Epithelial cell of esophagus (primary cell): ENCODE measurements around the gene ETV6.

Source experiments
- DNase-seq: peaks from one replicate; pipeline ENCODE4 v3.0.0; 2010; ENCODE audit warnings: low read depth
- H3K4me3 ChIP-seq: 2 replicates; pipeline ENCODE4 v1.5.1; 2011; ENCODE audit warnings: mild to moderate bottlenecking, low read length, control low read depth
- TF ChIP-seq, protein P1 (sequence below): IDR thresholded peaks from 2 replicates; pipeline ENCODE4 v1.5.1; 2011; ENCODE audit warnings: low read depth, mild to moderate bottlenecking, low read length, control low read depth, inconsistent platforms; ENCODE audit not compliant: insufficient read depth; ENCODE audit errors: missing control alignments

Gene ETV6

DNA sequence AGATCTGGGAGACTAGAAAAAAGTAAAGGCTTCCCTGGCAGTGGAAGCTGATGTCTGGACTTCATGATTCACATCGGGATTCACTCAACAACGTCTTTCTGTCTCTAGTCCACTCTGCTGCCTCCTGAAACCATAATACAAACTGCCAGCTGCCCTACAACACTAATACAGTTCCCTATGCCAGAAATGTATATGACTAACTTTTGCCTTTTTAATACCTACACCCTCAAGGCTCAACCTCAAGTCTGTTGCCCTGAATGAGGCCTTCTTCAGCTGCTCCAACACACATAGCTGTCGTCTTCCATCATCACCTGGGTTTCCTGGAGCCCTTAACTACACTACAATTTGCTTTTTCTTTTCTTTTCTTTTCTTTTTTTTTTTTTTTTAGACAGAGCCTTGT, 238.6 kb downstream of the ETV6 start:
- no peak for DNase-seq
- no peak overlapping the region for H3K4me3 ChIP-seq
- TF ChIP-seq, protein P1, sequence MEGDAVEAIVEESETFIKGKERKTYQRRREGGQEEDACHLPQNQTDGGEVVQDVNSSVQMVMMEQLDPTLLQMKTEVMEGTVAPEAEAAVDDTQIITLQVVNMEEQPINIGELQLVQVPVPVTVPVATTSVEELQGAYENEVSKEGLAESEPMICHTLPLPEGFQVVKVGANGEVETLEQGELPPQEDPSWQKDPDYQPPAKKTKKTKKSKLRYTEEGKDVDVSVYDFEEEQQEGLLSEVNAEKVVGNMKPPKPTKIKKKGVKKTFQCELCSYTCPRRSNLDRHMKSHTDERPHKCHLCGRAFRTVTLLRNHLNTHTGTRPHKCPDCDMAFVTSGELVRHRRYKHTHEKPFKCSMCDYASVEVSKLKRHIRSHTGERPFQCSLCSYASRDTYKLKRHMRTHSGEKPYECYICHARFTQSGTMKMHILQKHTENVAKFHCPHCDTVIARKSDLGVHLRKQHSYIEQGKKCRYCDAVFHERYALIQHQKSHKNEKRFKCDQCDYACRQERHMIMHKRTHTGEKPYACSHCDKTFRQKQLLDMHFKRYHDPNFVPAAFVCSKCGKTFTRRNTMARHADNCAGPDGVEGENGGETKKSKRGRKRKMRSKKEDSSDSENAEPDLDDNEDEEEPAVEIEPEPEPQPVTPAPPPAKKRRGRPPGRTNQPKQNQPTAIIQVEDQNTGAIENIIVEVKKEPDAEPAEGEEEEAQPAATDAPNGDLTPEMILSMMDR: no peak

DNA sequence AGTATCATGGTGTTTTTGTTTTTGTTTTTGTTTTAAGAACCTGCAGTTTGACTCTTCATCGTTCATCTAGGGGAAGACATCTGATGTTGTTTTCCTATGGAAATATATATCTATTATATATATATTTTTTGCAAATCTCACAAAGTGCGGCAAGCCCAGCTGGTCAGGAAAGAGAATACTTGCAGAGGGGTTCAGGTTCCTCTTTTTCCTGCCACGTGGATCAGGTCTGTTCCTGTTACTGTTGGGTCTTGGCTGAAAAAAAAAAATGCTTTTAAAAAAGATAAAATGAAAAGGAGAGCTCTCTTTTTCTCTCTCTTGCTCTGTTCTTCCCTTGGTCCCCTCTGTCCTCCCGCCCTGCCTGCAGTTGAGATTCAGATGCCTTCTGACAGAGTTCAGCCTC, 241.9 kb downstream of the ETV6 start:
- DNase-seq: no peak
- TF ChIP-seq, protein P1: no peak
- no peak overlapping the region for H3K4me3 ChIP-seq

DNA sequence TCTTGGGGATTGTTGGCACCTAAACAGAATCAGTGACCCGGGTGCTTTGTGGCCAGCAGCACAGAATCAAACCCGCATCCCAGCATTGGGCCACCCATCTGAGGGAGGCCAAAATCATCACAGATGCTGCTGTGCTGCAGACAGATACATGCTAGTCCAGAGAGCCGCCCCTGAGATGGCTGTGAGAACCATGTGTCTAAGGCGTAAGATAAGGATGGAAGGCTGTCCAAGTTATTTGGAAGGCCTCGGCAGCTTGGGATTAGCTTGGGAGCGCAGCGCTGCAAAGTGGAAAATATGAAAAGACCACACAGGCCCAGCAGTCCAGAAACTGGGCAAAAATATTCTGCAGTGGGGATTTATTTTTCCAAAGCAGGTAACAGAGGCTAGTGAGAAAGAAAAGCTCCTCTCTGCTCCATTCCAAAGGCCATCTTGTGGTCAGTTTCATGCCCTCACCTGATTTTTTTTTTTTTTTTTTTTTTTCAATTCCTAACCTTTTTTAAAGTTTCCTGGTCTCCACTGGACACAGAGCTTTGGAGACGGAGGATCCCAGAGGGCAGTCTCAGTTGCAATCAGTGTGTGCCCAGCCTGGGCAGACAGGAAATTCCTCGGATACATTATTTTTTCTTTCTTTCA, 242.4 kb downstream of the ETV6 start:
- no peak for DNase-seq
- H3K4me3 ChIP-seq: no peak overlapping the region
- TF ChIP-seq, protein P1: no peak

DNA sequence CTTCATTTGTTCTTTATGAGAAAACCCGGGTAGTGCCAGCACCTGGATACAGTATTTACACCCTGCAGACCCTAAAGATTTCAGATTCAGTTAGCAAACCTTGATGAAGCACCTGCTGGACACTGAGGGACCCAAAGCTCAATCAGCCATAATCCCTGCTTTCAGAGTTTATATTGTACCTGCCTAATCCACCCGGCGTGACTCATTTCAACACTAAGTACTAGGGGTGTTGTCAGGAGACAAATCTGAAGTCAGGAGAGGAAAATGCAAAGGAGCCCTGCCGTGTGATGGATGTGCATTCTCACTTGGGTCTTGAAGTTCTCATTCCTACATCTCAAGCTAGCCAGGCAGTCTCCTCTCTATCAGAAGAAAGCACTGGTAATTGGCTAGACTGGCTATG, 244.5 kb downstream of the ETV6 start:
- H3K4me3 ChIP-seq: no peak overlapping the region
- TF ChIP-seq, protein P1: no peak
- no peak for DNase-seq

DNA sequence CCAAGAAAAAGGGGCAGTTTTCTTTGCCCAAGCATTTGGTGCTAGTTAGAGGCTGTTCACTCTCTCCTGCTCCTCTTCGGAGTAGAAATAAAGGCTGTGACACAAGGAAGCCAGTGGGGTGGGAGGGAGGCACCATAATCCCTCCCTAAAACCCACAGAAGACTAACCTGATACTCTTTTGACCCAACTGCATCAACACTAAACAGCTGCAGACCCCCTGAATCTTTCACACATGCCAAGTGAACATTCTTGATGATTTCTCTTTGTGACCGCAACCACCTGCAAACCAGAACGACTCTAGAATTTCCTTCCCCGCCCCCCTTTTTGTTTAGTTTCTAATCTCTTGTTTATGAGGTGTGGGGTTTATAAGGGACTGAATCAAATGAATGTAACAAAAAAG, 245.4 kb downstream of the ETV6 start:
- TF ChIP-seq, protein P1: no peak
- no peak for DNase-seq

DNA sequence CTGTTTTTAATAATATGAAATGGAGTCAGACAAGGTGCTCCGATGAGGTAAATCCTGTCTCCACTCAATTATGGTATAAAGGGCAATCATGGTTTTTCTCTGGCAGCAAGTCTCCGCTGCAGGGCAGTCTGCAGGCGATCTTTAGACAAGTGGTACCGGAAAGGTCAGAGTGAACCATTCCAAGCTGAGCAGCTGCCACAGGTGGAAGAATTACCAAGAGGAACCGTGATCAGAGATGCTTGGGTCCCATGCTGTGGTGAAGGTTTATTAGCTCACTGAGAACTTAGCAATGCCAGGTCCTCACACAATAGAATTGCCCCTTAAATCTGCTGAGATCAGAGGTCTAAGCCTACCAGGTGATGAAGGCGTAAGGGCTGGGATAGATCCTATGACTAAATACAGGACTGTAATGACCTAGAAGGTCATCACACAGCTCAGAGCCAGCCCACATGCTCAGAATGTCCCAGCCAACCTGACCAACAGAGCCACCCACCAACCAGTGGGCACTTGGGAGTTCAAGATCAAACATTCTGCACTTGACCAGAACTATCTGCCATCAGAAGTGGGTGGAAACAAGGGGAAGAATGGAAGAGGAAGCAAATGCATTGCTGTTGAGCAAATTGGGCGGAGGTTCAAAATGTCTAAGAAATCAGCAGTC, 246.1 kb downstream of the ETV6 start:
- TF ChIP-seq, protein P1: no peak
- DNase-seq: no peak
- no peak overlapping the region for H3K4me3 ChIP-seq

More for the DNA sequence above, 245.4 kb downstream of the ETV6 start:
- H3K4me3 ChIP-seq: no peak overlapping the region
